ENCODE measurements around the gene POP4.

The POP4 gene

GRCh38 chr19:29628661-29629385 is 22.7 kb downstream of the POP4 start:
- peaks cover 6% of the 10 kb centered on the region for H3K4me1 Mint-ChIP-seq (ENCODE audit: low read depth)
- H3K36me3 Mint-ChIP-seq (ENCODE audit: low read depth): no peaks in the 10 kb centered on the region
- H3K9me3 Mint-ChIP-seq: no peaks in the 10 kb centered on the region
- H3K4me3 Mint-ChIP-seq: no peak overlapping the region
- no peak overlapping the region for H3K27ac Mint-ChIP-seq
- no peaks in the 10 kb centered on the region for H3K27me3 Mint-ChIP-seq

GRCh38 chr19:29629836-29630534 is 23.9 kb downstream of the POP4 start:
- no peaks in the 10 kb centered on the region for H3K4me1 Mint-ChIP-seq (ENCODE audit: low read depth)
- H3K27me3 Mint-ChIP-seq: no peaks in the 10 kb centered on the region
- H3K27ac Mint-ChIP-seq: no peak overlapping the region
- H3K36me3 Mint-ChIP-seq (ENCODE audit: low read depth): no peaks in the 10 kb centered on the region
- H3K9me3 Mint-ChIP-seq: no peaks in the 10 kb centered on the region
- no peak overlapping the region for H3K4me3 Mint-ChIP-seq

GRCh38 chr19:29630655-29631054 is 24.6 kb downstream of the POP4 start:
- Mint-ChIP-seq H3K4me1 (ENCODE audit: low read depth) (no peaks in the 10 kb centered on the region), H3K27me3 (no peaks in the 10 kb centered on the region), H3K9me3 (no peaks in the 10 kb centered on the region), H3K36me3 (ENCODE audit: low read depth) (no peaks in the 10 kb centered on the region), H3K4me3 (no peak overlapping the region), H3K27ac (no peak overlapping the region)

- Mint-ChIP-seq H3K4me1 (ENCODE audit: low read depth) (no peaks in the 10 kb centered on the region), H3K27me3 (no peaks in the 10 kb centered on the region), H3K36me3 (ENCODE audit: low read depth) (no peaks in the 10 kb centered on the region), H3K27ac (no peak overlapping the region), H3K9me3 (no peaks in the 10 kb centered on the region), H3K4me3 (no peak overlapping the region)
Observed at GRCh38 chr19:29631450-29631849, 25.4 kb downstream of the POP4 start.

GRCh38 chr19:29634002-29634401 is 27.9 kb downstream of the POP4 start:
- Mint-ChIP-seq H3K27me3 (no peaks in the 10 kb centered on the region), H3K4me1 (ENCODE audit: low read depth) (no peaks in the 10 kb centered on the region), H3K27ac (no peak overlapping the region), H3K9me3 (no peaks in the 10 kb centered on the region), H3K4me3 (no peak overlapping the region), H3K36me3 (ENCODE audit: low read depth) (no peaks in the 10 kb centered on the region)

- H3K9me3 Mint-ChIP-seq: no peaks in the 10 kb centered on the region
- H3K4me1 Mint-ChIP-seq (ENCODE audit: low read depth): no peaks in the 10 kb centered on the region
- H3K4me3 Mint-ChIP-seq: no peak overlapping the region
- no peaks in the 10 kb centered on the region for H3K27me3 Mint-ChIP-seq
- H3K36me3 Mint-ChIP-seq (ENCODE audit: low read depth): no peaks in the 10 kb centered on the region
- no peak overlapping the region for H3K27ac Mint-ChIP-seq
Observed at GRCh38 chr19:29634423-29635130, 28.5 kb downstream of the POP4 start.

- Mint-ChIP-seq H3K4me1 (ENCODE audit: low read depth) (no peaks in the 10 kb centered on the region), H3K27ac (no peak overlapping the region), H3K9me3 (no peaks in the 10 kb centered on the region), H3K4me3 (no peak overlapping the region), H3K36me3 (ENCODE audit: low read depth) (no peaks in the 10 kb centered on the region), H3K27me3 (no peaks in the 10 kb centered on the region)
Observed at GRCh38 chr19:29635963-29636362, 29.9 kb downstream of the POP4 start.

- H3K9me3 Mint-ChIP-seq: no peaks in the 10 kb centered on the region
- H3K27me3 Mint-ChIP-seq: no peaks in the 10 kb centered on the region
- no peaks in the 10 kb centered on the region for H3K36me3 Mint-ChIP-seq (ENCODE audit: low read depth)
- no peak overlapping the region for H3K27ac Mint-ChIP-seq
- no peak overlapping the region for H3K4me3 Mint-ChIP-seq
- H3K4me1 Mint-ChIP-seq (ENCODE audit: low read depth): no peaks in the 10 kb centered on the region
Observed at GRCh38 chr19:29636553-29637360, 30.7 kb downstream of the POP4 start.

GRCh38 chr19:29639086-29639485 is 33.0 kb downstream of the POP4 start:
- Mint-ChIP-seq H3K4me3 (no peak overlapping the region), H3K9me3 (no peaks in the 10 kb centered on the region), H3K27ac (no peak overlapping the region), H3K27me3 (no peaks in the 10 kb centered on the region), H3K4me1 (ENCODE audit: low read depth) (no peaks in the 10 kb centered on the region), H3K36me3 (ENCODE audit: low read depth) (no peaks in the 10 kb centered on the region)

- H3K4me3 Mint-ChIP-seq: no peak overlapping the region
- no peaks in the 10 kb centered on the region for H3K9me3 Mint-ChIP-seq
- H3K27ac Mint-ChIP-seq: no peak overlapping the region
- peaks cover 6% of the 10 kb centered on the region for H3K4me1 Mint-ChIP-seq (ENCODE audit: low read depth)
- no peaks in the 10 kb centered on the region for H3K36me3 Mint-ChIP-seq (ENCODE audit: low read depth)
- no peaks in the 10 kb centered on the region for H3K27me3 Mint-ChIP-seq
Observed at GRCh38 chr19:29640231-29640630, 34.1 kb downstream of the POP4 start.

GRCh38 chr19:29641597-29641996 is 35.5 kb downstream of the POP4 start:
- no peaks in the 10 kb centered on the region for H3K9me3 Mint-ChIP-seq
- H3K27me3 Mint-ChIP-seq: no peaks in the 10 kb centered on the region
- H3K27ac Mint-ChIP-seq: no peak overlapping the region
- peaks cover 18% of the 10 kb centered on the region for H3K4me1 Mint-ChIP-seq (ENCODE audit: low read depth)
- no peak overlapping the region for H3K4me3 Mint-ChIP-seq
- no peaks in the 10 kb centered on the region for H3K36me3 Mint-ChIP-seq (ENCODE audit: low read depth)

GRCh38 chr19:29643361-29643935 is 37.4 kb downstream of the POP4 start:
- H3K27ac Mint-ChIP-seq: no peak overlapping the region
- no peaks in the 10 kb centered on the region for H3K9me3 Mint-ChIP-seq
- no peaks in the 10 kb centered on the region for H3K27me3 Mint-ChIP-seq
- H3K36me3 Mint-ChIP-seq (ENCODE audit: low read depth): no peaks in the 10 kb centered on the region
- H3K4me1 Mint-ChIP-seq (ENCODE audit: low read depth): peaks cover 18% of the 10 kb centered on the region
- H3K4me3 Mint-ChIP-seq: no peak overlapping the region

GRCh38 chr19:29644210-29644609 is 38.1 kb downstream of the POP4 start:
- no peaks in the 10 kb centered on the region for H3K36me3 Mint-ChIP-seq (ENCODE audit: low read depth)
- no peak overlapping the region for H3K4me3 Mint-ChIP-seq
- H3K27me3 Mint-ChIP-seq: no peaks in the 10 kb centered on the region
- H3K4me1 Mint-ChIP-seq (ENCODE audit: low read depth): peaks cover 18% of the 10 kb centered on the region
- H3K9me3 Mint-ChIP-seq: no peaks in the 10 kb centered on the region
- no peak overlapping the region for H3K27ac Mint-ChIP-seq

- peaks cover 18% of the 10 kb centered on the region for H3K4me1 Mint-ChIP-seq (ENCODE audit: low read depth)
- no peaks in the 10 kb centered on the region for H3K9me3 Mint-ChIP-seq
- no peaks in the 10 kb centered on the region for H3K27me3 Mint-ChIP-seq
- H3K27ac Mint-ChIP-seq: no peak overlapping the region
- no peak overlapping the region for H3K4me3 Mint-ChIP-seq
- no peaks in the 10 kb centered on the region for H3K36me3 Mint-ChIP-seq (ENCODE audit: low read depth)
Observed at GRCh38 chr19:29645491-29645867, 39.4 kb downstream of the POP4 start.
